Stromal cell of bone marrow (primary cell): ENCODE results near the gene PA2G4.

Experiments used
- DNase-seq: peaks from one replicate; pipeline ENCODE4 v3.0.0-alpha.2; 2012; ENCODE audit warnings: low read depth

The PA2G4 gene

GRCh38 chr12:56127485-56127887 is 23.1 kb downstream of the PA2G4 start:
- no peak for DNase-seq

GRCh38 chr12:56127888-56128669 is 23.7 kb downstream of the PA2G4 start, which contains the start of gene ESYT1:
Gene ESYT1 (plus strand): TSS chr12:56128267. CDS start chr12:56128320, 53 bp downstream.
- DNase-seq: peak; percentile 100

- no peak for DNase-seq
These were observed 24.4 kb downstream of the PA2G4 start for GRCh38 chr12:56128670-56129205.

GRCh38 chr12:56129206-56129941 is 25.0 kb downstream of the PA2G4 start:
- no peak for DNase-seq

- DNase-seq: no peak
These were observed 25.7 kb downstream of the PA2G4 start for GRCh38 chr12:56129942-56130495.

GRCh38 chr12:56130876-56131275 is 26.5 kb downstream of the PA2G4 start:
- no peak for DNase-seq

- no peak for DNase-seq
These were observed 30.5 kb downstream of the PA2G4 start for GRCh38 chr12:56134897-56135296.

- no peak for DNase-seq
These were observed 33.7 kb downstream of the PA2G4 start for GRCh38 chr12:56137853-56138571.

- no peak for DNase-seq
These were observed 37.8 kb downstream of the PA2G4 start for GRCh38 chr12:56141946-56142784.

GRCh38 chr12:56143217-56143616 is 38.9 kb downstream of the PA2G4 start:
- no peak for DNase-seq

GRCh38 chr12:56143870-56144269 is 39.5 kb downstream of the PA2G4 start:
- no peak for DNase-seq

GRCh38 chr12:56145217-56145616 is 40.9 kb downstream of the PA2G4 start:
- DNase-seq: no peak

GRCh38 chr12:56146492-56147460 is 42.4 kb downstream of the PA2G4 start:
- DNase-seq: no peak

- no peak for DNase-seq
These were observed 46.2 kb downstream of the PA2G4 start for GRCh38 chr12:56150563-56150962.

GRCh38 chr12:56151672-56152131 is 47.3 kb downstream of the PA2G4 start:
- DNase-seq: no peak

- DNase-seq: peak; percentile 89
These were observed 47.9 kb downstream of the PA2G4 start, which contains the start of gene MYL6B for GRCh38 chr12:56152132-56152755. Gene MYL6B (plus strand): TSS chr12:56152587. CDS start chr12:56153919, 1,332 bp downstream.

- no peak for DNase-seq
These were observed 48.7 kb downstream of the PA2G4 start for GRCh38 chr12:56152756-56153677.

- no peak for DNase-seq
These were observed 49.3 kb downstream of the PA2G4 start for GRCh38 chr12:56153678-56154065.
